ENCODE results near the gene PACRG. TPM values are rescaled to one million over a fixed set of nuclear protein-coding genes. Genes with fewer than 3 reads are reported as not detected.

The PACRG gene
- total RNA-seq, 2 experiments from 2014 or later, result not detected

- CTCF ChIA-PET (ENCODE audit: unreplicated experiment), result interaction anchor here (0.6 kb wide), 1 partner anchor 795 kb away, joined by 3 read pairs; no protein-coding TSS in a partner anchor
- no peaks in the 10 kb centered on the region for H3K4me1 ChIP-seq (ENCODE audit: insufficient read depth, low read length, poor library complexity, severe bottlenecking)
- BruUV-seq (replicated peaks), result no TSS peak
Measured at GRCh38 chr6:163128324-163128723, 400.6 kb downstream of the PACRG start.

GRCh38 chr6:163132050-163132750 lies 404.4 kb downstream of the PACRG start:
- no TSS peak for BruUV-seq (replicated peaks)
- Histone ChIP-seq H3K36me3 (ENCODE audit: insufficient read depth, low read length) (no peaks in the 10 kb centered on the region), H2AFZ (ENCODE audit: low read length) (no peak overlapping the region)

More at GRCh38 chr6:163128324-163128723, 400.6 kb downstream of the PACRG start:
- no peaks in the 10 kb centered on the region for H3K36me3 ChIP-seq (ENCODE audit: insufficient read depth, low read length)
- no peak overlapping the region for H2AFZ ChIP-seq (ENCODE audit: low read length)
- POLR2A ChIA-PET, result no interaction called here
- H3K27ac ChIP-seq (ENCODE audit: low read depth, low read length, poor library complexity, severe bottlenecking), result no peak overlapping the region
- TF ChIP-seq EZH2phosphoT487 (IDR thresholded peaks at IDR 0.05; ENCODE audit: borderline replicate concordance, low read depth, low read length), result no peak
- no peaks in the 10 kb centered on the region for H3K9me2 ChIP-seq (ENCODE audit: insufficient read depth, low read length)
- H3K4me3 ChIP-seq (ENCODE audit: low read depth, low read length, poor library complexity, severe bottlenecking), result no peak overlapping the region
- intact Hi-C loops (cut with micrococcal nuclease; ENCODE audit: unreplicated experiment), result no loop called here
- no peaks in the 10 kb centered on the region for H4K20me1 ChIP-seq (ENCODE audit: insufficient read depth, low read length)
- no peaks in the 10 kb centered on the region for H3K79me2 ChIP-seq (ENCODE audit: insufficient read depth, low read depth, low read length)
- H3K4me2 ChIP-seq (ENCODE audit: low read length), result no peak overlapping the region
- no peaks in the 10 kb centered on the region for H3K9me3 ChIP-seq (ENCODE audit: low read length)
- DNase-seq (ENCODE audit: low spot score), result no peak

GRCh38 chr6:163133017-163133416 lies 405.2 kb downstream of the PACRG start:
- no peak overlapping the region for H3K4me2 ChIP-seq (ENCODE audit: low read length)
- no peaks in the 10 kb centered on the region for H3K4me1 ChIP-seq (ENCODE audit: insufficient read depth, low read length, poor library complexity, severe bottlenecking)
- H3K9me2 ChIP-seq (ENCODE audit: insufficient read depth, low read length), result no peaks in the 10 kb centered on the region; the same call in 1 of the 2 replicates
- intact Hi-C loops (cut with micrococcal nuclease; ENCODE audit: unreplicated experiment), result no loop called here
- no peaks in the 10 kb centered on the region for H4K20me1 ChIP-seq (ENCODE audit: insufficient read depth, low read length)
- H2AFZ ChIP-seq (ENCODE audit: low read length), result no peak overlapping the region
- no peak overlapping the region for H3K27ac ChIP-seq (ENCODE audit: low read depth, low read length, poor library complexity, severe bottlenecking)
- H3K4me3 ChIP-seq (ENCODE audit: low read depth, low read length, poor library complexity, severe bottlenecking), result no peak overlapping the region
- DNase-seq (ENCODE audit: low spot score), result no peak
- no peaks in the 10 kb centered on the region for H3K36me3 ChIP-seq (ENCODE audit: insufficient read depth, low read length)
- POLR2A ChIA-PET, result no interaction called here
- no peak for TF ChIP-seq CTCF (conservative IDR thresholded peaks at IDR 0.05; ENCODE audit: low read length)
- H3K9me3 ChIP-seq (ENCODE audit: low read length), result no peaks in the 10 kb centered on the region
- CTCF ChIA-PET (ENCODE audit: unreplicated experiment), result no interaction called here
- no TSS peak for BruUV-seq (replicated peaks)
- no peaks in the 10 kb centered on the region for H3K79me2 ChIP-seq (ENCODE audit: insufficient read depth, low read depth, low read length)

More at GRCh38 chr6:163132050-163132750, 404.4 kb downstream of the PACRG start:
- Histone ChIP-seq H4K20me1 (ENCODE audit: insufficient read depth, low read length) (no peaks in the 10 kb centered on the region), H3K79me2 (ENCODE audit: insufficient read depth, low read depth, low read length) (no peaks in the 10 kb centered on the region), H3K9me2 (ENCODE audit: insufficient read depth, low read length) (no peaks in the 10 kb centered on the region; the same call in 1 of the 2 replicates), H3K4me3 (ENCODE audit: low read depth, low read length, poor library complexity, severe bottlenecking) (no peak overlapping the region), H3K4me2 (ENCODE audit: low read length) (no peak overlapping the region), H3K27ac (ENCODE audit: low read depth, low read length, poor library complexity, severe bottlenecking) (no peak overlapping the region), H3K9me3 (ENCODE audit: low read length) (no peaks in the 10 kb centered on the region), H3K4me1 (ENCODE audit: insufficient read depth, low read length, poor library complexity, severe bottlenecking) (no peaks in the 10 kb centered on the region)
- TF ChIP-seq CTCF (conservative IDR thresholded peaks at IDR 0.05; ENCODE audit: low read length), result no peak
- TF ChIP-seq EZH2phosphoT487 (IDR thresholded peaks at IDR 0.05; ENCODE audit: borderline replicate concordance, low read depth, low read length), result no peak
- intact Hi-C loops (cut with micrococcal nuclease; ENCODE audit: unreplicated experiment), result no loop called here
- ChIA-PET POLR2A (no interaction called here), CTCF (ENCODE audit: unreplicated experiment) (no interaction called here)
- DNase-seq (ENCODE audit: low spot score), result no peak

Measured in OCI-LY7 (cell line).